MM.1S (cell line): ENCODE data around the gene FBXW11.

ENCODE experiments used
- EZH2 ChIP-seq: fragments of 300-600 bp; sonication (generic); optimal IDR thresholded peaks from 2 replicates; pipeline ENCODE3; 2017; ENCODE audit warnings: low read depth, mild to moderate bottlenecking, antibody characterized with exemption, low read length, mixed read lengths
- TF ChIP-seq, protein P1 (sequence below): fragments of 300-600 bp; sonication (generic); IDR thresholded peaks from 2 replicates; pipeline ENCODE4 v1.5.1; 2016; ENCODE audit warnings: antibody characterized with exemption, low read length, mixed read lengths

GRCh38 chr5:171904886-171905285 lies 101.6 kb downstream of the FBXW11 start:
- TF ChIP-seq, protein P1, sequence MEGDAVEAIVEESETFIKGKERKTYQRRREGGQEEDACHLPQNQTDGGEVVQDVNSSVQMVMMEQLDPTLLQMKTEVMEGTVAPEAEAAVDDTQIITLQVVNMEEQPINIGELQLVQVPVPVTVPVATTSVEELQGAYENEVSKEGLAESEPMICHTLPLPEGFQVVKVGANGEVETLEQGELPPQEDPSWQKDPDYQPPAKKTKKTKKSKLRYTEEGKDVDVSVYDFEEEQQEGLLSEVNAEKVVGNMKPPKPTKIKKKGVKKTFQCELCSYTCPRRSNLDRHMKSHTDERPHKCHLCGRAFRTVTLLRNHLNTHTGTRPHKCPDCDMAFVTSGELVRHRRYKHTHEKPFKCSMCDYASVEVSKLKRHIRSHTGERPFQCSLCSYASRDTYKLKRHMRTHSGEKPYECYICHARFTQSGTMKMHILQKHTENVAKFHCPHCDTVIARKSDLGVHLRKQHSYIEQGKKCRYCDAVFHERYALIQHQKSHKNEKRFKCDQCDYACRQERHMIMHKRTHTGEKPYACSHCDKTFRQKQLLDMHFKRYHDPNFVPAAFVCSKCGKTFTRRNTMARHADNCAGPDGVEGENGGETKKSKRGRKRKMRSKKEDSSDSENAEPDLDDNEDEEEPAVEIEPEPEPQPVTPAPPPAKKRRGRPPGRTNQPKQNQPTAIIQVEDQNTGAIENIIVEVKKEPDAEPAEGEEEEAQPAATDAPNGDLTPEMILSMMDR: no peak
- no peak for TF ChIP-seq EZH2
